A549 (cell line): ENCODE results near the gene POLR2I. TPM values are rescaled to one million over a fixed set of nuclear protein-coding genes. Genes with fewer than 3 reads are reported as not detected.
A peak's percentile ranks its signal among the peaks of the same experiment; 100 is the strongest.

ENCODE experiments used
- ATAC-seq, 2 experiments: fragments of 200-7000 bp in 1 of 2; fragments of >200 bp in 1 of 2; cut with Nextera tagmentation in 1 of 2; cut with Tn5 transposase in 1 of 2; 3 replicates each; pipeline versions ENCODE4 v1.8.0 to v1.9.1; 2018 to 2020; ENCODE audit warnings: mild to moderate bottlenecking in 1 of 2, moderate library complexity in 1 of 2
- CTCF ChIA-PET: fragments of 300-600 bp; sonication (Branson Sonifier 250); formaldehyde crosslinking; extraction: SDS; loops from one replicate; lab custom pipeline; 2021; ENCODE audit warnings: antibody characterized with exemption, inconsistent platforms; lab: Yijun Ruan, JAX
- POLR2A ChIA-PET: fragments of 350-600 bp; formaldehyde crosslinking; extraction: SDS; loops from one replicate; lab custom pipeline; 2021; ENCODE audit warnings: antibody characterized with exemption, inconsistent platforms; lab: Yijun Ruan, JAX
- DNase-seq, 2 experiments: peaks; one replicate each; pipeline versions ENCODE4 v3.0.0 to v3.0.0-alpha.2; 2011 to 2016; ENCODE audit warnings: low read depth in 1 of 2, low spot score in 1 of 2
- FAIRE-seq: peaks from 2 replicates; lab custom pipeline; 2011; peaks lifted over from hg19 to GRCh38; lab: Jason Lieb, UNC
- H3K27ac ChIP-seq, 2 experiments: fragments of >200 bp; sonication (Bioruptor Twin); formaldehyde crosslinking; 3 replicates each; pipeline ENCODE4 v1.5.1; 2016 to 2017
- H3K4me1 ChIP-seq: fragments of >200 bp; sonication (Bioruptor Twin); formaldehyde crosslinking; 3 replicates; pipeline ENCODE4 v1.6.1; 2016
- H3K4me2 ChIP-seq: fragments of >200 bp; sonication (Bioruptor Twin); formaldehyde crosslinking; 3 replicates; pipeline ENCODE4 v1.6.1; 2016
- H3K4me3 ChIP-seq: fragments of >200 bp; sonication (Bioruptor Twin); formaldehyde crosslinking; 3 replicates; pipeline ENCODE4 v1.5.1; 2016
- H3K9me3 ChIP-seq: fragments of >200 bp; sonication (Bioruptor Twin); formaldehyde crosslinking; 3 replicates; pipeline ENCODE4 v1.6.1; 2016
- BHLHE40 ChIP-seq: IDR thresholded peaks from 2 replicates; pipeline ENCODE4 v1.6.1; 2012; ENCODE audit warnings: low read depth, low read length, inconsistent platforms
- CBX2 ChIP-seq: fragments of 200-600 bp; sonication (generic); IDR thresholded peaks from 2 replicates; pipeline ENCODE4 v1.6.1; 2016; ENCODE audit warnings: low read depth, mild to moderate bottlenecking, borderline replicate concordance
- CEBPB ChIP-seq, 2 experiments: fragments of >200 bp in 1 of 2; sonication (Bioruptor Twin) in 1 of 2; formaldehyde crosslinking in 1 of 2; IDR thresholded peaks; 2 replicates each; pipeline ENCODE4 v1.6.1; 2012 to 2016
- CHD2 ChIP-seq: fragments of 150-350 bp; IDR thresholded peaks from 2 replicates; pipeline ENCODE4 v1.6.1; 2014; ENCODE audit warnings: low read length; ENCODE audit not compliant: partially characterized antibody
- CTCF ChIP-seq: fragments of >200 bp; sonication (Bioruptor Twin); formaldehyde crosslinking; IDR thresholded peaks from 3 replicates; pipeline ENCODE4 v1.5.1; 2016
- EHF ChIP-seq: fragments of 250-450 bp; sonication (Bioruptor Pico); IDR thresholded peaks from 2 replicates; pipeline ENCODE4 v1.5.0; 2020; ENCODE audit warnings: mild to moderate bottlenecking
- EP300 ChIP-seq, 2 experiments: fragments of >200 bp; sonication (Bioruptor Twin); formaldehyde crosslinking; IDR thresholded peaks; 2 replicates in 1 of 2; 3 replicates in 1 of 2; pipeline ENCODE4 v1.6.1; 2016 to 2017
- GATA3 ChIP-seq: IDR thresholded peaks from 2 replicates; pipeline ENCODE4 v1.6.1; 2012; ENCODE audit warnings: borderline replicate concordance
- HDAC2 ChIP-seq: fragments of 200-600 bp; sonication (generic); IDR thresholded peaks from 2 replicates; pipeline ENCODE4 v1.6.1; 2016
- HOXA7 ChIP-seq: fragments of 250-450 bp; sonication (Bioruptor Pico); IDR thresholded peaks from 2 replicates; pipeline ENCODE4 v1.5.0; 2020; ENCODE audit warnings: mild to moderate bottlenecking, moderate library complexity
- JUN ChIP-seq, 2 experiments: fragments of >200 bp; sonication (Bioruptor Twin); formaldehyde crosslinking; IDR thresholded peaks; 2 replicates in 1 of 2; 3 replicates in 1 of 2; pipeline ENCODE4 v1.6.1; 2016 to 2017
- KDM1A ChIP-seq: fragments of 200-600 bp; sonication (generic); IDR thresholded peaks from 2 replicates; pipeline ENCODE4 v1.6.1; 2016; ENCODE audit warnings: low read depth, mild to moderate bottlenecking
- KDM5A ChIP-seq: fragments of 200-600 bp; sonication (generic); IDR thresholded peaks from 2 replicates; pipeline ENCODE4 v1.6.1; 2016; ENCODE audit warnings: antibody characterized with exemption, mild to moderate bottlenecking
- MAX ChIP-seq: IDR thresholded peaks from 2 replicates; pipeline ENCODE4 v1.6.1; 2012
- NR3C1 ChIP-seq: fragments of >200 bp; sonication (Bioruptor Twin); formaldehyde crosslinking; IDR thresholded peaks from 3 replicates; pipeline ENCODE4 v1.6.1; 2017
- PHF8 ChIP-seq: fragments of 200-600 bp; sonication (generic); IDR thresholded peaks from 2 replicates; pipeline ENCODE4 v1.6.1; 2016; ENCODE audit warnings: low read depth, mild to moderate bottlenecking, antibody characterized with exemption, moderate library complexity, borderline replicate concordance
- POLR2A ChIP-seq: IDR thresholded peaks from 2 replicates; pipeline ENCODE4 v1.6.1; 2012; ENCODE audit warnings: mild to moderate bottlenecking, low read length
- POLR2AphosphoS2 ChIP-seq: conservative IDR thresholded peaks from 2 replicates; pipeline ENCODE4 v1.6.1; 2012; ENCODE audit warnings: low read length, improper control_type of control experiment, inconsistent platforms
- RARB ChIP-seq: fragments of 250-450 bp; sonication (Bioruptor Pico); IDR thresholded peaks from 2 replicates; pipeline ENCODE4 v1.8.0; 2021; ENCODE audit warnings: mild to moderate bottlenecking, moderate library complexity
- RCOR1 ChIP-seq: fragments of 150-350 bp; IDR thresholded peaks from 2 replicates; pipeline ENCODE4 v1.6.1; 2014; ENCODE audit warnings: antibody characterized with exemption, low read length, low read depth
- SMC3 ChIP-seq: fragments of >200 bp; sonication (Bioruptor Twin); formaldehyde crosslinking; IDR thresholded peaks from 3 replicates; pipeline ENCODE4 v1.6.1; 2018; ENCODE audit warnings: inconsistent platforms
- TFCP2L1 ChIP-seq: fragments of 250-450 bp; sonication (Bioruptor Pico); IDR thresholded peaks from 2 replicates; pipeline ENCODE4 v1.5.0; 2021; ENCODE audit warnings: mild to moderate bottlenecking
- TP53 ChIP-seq: fragments of 250-450 bp; sonication (Bioruptor Pico); IDR thresholded peaks from 2 replicates; pipeline ENCODE4 v1.5.0; 2021; ENCODE audit warnings: mild to moderate bottlenecking, moderate library complexity
- USF2 ChIP-seq: fragments of 450-650 bp; IDR thresholded peaks from 2 replicates; pipeline ENCODE4 v1.6.1; 2014; ENCODE audit warnings: antibody characterized with exemption
- ZC3H11A ChIP-seq: fragments of 450-650 bp; IDR thresholded peaks from 2 replicates; pipeline ENCODE4 v1.6.1; 2014; ENCODE audit warnings: antibody characterized with exemption, mild to moderate bottlenecking
- ZFP36 ChIP-seq: fragments of 450-650 bp; IDR thresholded peaks from 2 replicates; pipeline ENCODE4 v1.6.1; 2014; ENCODE audit warnings: borderline replicate concordance; ENCODE audit not compliant: partially characterized antibody
- ZNF302 ChIP-seq: fragments of 250-450 bp; sonication (Bioruptor Pico); IDR thresholded peaks from 2 replicates; pipeline ENCODE4 v1.9.0; 2021; ENCODE audit warnings: inconsistent platforms, mild to moderate bottlenecking, moderate library complexity
- WGBS: methylation state at CpG from one replicate; pipeline ENCODE4 v1.1.6; 2017; ENCODE audit errors: missing lambda C conversion rate; 5-methylcytosine and 5-hydroxymethylcytosine counted together
- polyA plus RNA-seq, 4 experiments: library from polyadenylated mRNA; depleted of rRNA in 3 of 4; stranded (reverse); fragments of >200 nt; fragmentation: RNase III in 1 of 4; extraction: RNeasy Plus Mini Kit Qiagen cat#74134 plus additional on column Dnase treatment in 1 of 4; gene quantifications; 2 replicates in 3 of 4; 3 replicates in 1 of 4; pipeline ENCODE4 v1.2.3, GENCODE V29; 2011 to 2017
- TF ChIP-seq, protein P1 (sequence below): IDR thresholded peaks from 2 replicates; pipeline ENCODE4 v1.6.1; 2012; ENCODE audit warnings: low read depth, borderline replicate concordance
- TF ChIP-seq, protein P2 (sequence below): fragments of 250-450 bp; sonication (Bioruptor Pico); IDR thresholded peaks from 2 replicates; pipeline ENCODE4 v1.5.0; 2021; ENCODE audit warnings: mild to moderate bottlenecking, moderate library complexity, borderline replicate concordance

Gene POLR2I
- polyA plus RNA-seq, 2 of the 4 experiments (the other 2 are of a cell fraction), result 123 to 277 TPM

DNA sequence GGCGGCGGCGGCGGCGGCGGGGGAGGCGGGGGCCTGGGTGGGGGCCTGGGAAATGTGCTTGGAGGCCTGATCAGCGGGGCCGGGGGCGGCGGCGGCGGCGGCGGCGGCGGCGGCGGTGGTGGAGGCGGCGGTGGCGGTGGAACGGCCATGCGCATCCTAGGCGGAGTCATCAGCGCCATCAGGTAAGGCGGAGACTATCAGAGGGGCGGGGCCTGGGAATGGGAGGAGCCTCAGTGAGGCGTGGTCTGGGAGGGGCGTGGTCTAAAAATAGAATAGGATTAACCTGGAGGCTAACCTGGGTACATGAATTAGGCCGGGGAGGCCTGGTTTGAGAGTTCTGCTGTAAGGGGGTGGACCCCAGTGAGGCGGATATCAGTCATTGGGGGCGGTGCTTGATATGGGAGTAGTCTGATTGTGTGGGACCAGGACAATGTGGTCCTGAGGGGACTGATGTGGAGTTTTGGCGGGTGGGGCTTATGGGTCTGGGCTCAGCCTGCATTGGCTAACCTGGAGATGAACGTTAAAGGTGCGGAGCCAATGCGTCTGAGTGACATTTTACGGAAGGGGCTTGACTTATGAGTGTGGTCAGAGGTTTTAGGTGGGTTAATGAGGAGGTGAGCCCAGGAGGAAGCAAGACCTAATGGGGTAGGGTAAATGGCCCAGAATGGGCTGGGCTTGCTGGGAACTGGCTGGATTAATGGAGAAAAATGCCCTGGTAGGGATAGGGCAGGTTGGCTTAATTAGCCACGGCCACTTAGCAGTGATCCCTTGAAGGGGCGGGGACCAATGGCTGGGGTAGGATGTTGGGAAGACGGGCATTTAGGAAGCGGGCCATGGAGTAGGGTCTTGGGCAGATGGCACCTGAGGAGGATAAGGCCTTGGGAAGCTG is 26.6 kb upstream of the POLR2I start:
- Histone ChIP-seq H3K27ac (peak overlapping the region; percentile 93 to 95), H3K4me2 (peak overlapping the region; percentile 69), H3K4me1 (peaks cover 31% of the 10 kb centered on the region), H3K9me3 (no peaks in the 10 kb centered on the region), H3K4me3 (peak overlapping the region; percentile 75)
- CTCF ChIA-PET, result interaction anchor here (1.2 to 7.1 kb wide), 6 partner anchors 13 to 38 kb away, joined by 3 to 75 read pairs (median 13); no protein-coding TSS in a partner anchor
- ATAC-seq (peak; percentile 55 to 58), FAIRE-seq (peak; percentile 77), DNase-seq (peak; percentile 96 to 99)
- 35% methylated on average over 20 of the region's 42 CpGs for WGBS
- TF ChIP-seq RARB (peak; percentile 70; the same call in 1 of the 2 replicates), MAX (peak; percentile 32; the same call in 1 of the 2 replicates), JUN (IDR thresholded peaks at IDR 0.05) (peak; percentile 42 to 93; a peak in 4 of 5 replicates), POLR2A (peak; percentile 58), TP53 (CRISPR knock-in tag) (0 out of 2 replicates have a peak, but pooled peaks have one; percentile 38), TFCP2L1 (CRISPR knock-in tag) (peak; percentile 32; the same call in 1 of the 2 replicates), GATA3 (peak; percentile 10; the same call in 1 of the 2 replicates), CTCF (no peak), CHD2 (no peak), HOXA7 (CRISPR knock-in tag) (0 out of 2 replicates have a peak, but pooled peaks have one; percentile 14), EP300 (IDR thresholded peaks at IDR 0.05) (0 out of 5 replicates have a peak, but pooled peaks of 1 of the 2 experiments have one; percentile 52)
- TF ChIP-seq, all 56 proteins: peak for 9
- POLR2A ChIA-PET, result interaction anchor here (0.6 to 2.0 kb wide), 3 partner anchors 12 to 132 kb away, joined by 3 to 57 read pairs (median 20); partner anchors contain the start of genes POLR2I and TBCB

DNA sequence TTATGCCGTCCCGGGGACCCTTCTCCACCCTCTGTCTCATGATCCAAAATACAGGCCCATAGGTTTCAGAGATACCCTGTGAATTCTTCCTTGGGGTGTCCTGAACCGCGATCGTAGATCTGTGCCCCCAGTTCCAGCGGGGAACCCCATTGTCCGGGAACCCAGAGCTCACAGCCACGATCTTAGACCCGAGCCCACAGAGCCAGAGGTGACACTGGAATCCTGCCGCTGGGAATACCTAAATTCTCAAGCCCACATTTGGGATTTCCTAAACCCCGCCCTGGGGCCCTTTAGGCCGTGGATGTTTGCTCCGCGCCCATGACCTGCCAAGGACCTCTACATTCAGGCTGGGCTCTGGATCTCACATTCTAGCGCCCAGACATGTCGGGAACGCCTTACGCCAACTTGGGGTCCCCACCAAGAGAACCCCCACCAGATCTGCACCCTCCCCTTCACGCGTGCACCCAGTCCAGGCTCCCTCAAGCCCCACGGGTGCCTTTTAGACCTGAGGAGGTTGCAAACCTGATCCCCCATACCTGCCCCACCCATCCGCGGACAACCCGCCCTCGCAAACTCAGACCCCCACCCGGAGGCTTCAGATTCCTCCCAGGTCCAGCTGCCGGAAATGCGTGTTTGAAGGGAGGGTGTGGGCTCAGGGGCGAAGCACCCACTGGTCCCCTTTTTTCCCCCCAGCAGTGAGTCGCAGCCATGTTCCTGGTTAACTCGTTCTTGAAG is 25.8 kb upstream of the POLR2I start:
- CTCF ChIA-PET, result interaction anchor here (0.8 to 6.7 kb wide), 7 partner anchors 10 to 39 kb away, joined by 3 to 75 read pairs (median 5); no protein-coding TSS in a partner anchor
- peak overlapping the region; percentile 75 for H3K4me3 ChIP-seq
- peak; percentile 36 to 54 for ATAC-seq
- H3K4me1 ChIP-seq, result peaks cover 37% of the 10 kb centered on the region
- H3K9me3 ChIP-seq, result no peaks in the 10 kb centered on the region
- POLR2A ChIA-PET, result interaction anchor here (0.6 to 2.0 kb wide), 9 partner anchors 9 to 131 kb away, joined by 3 to 57 read pairs (median 5); partner anchors contain the start of genes POLR2I, TBCB, THAP8 and ZNF146
- H3K27ac ChIP-seq, result peak overlapping the region; percentile 93 to 95
- DNase-seq, result peak; percentile 89 to 96
- peak overlapping the region; percentile 69 for H3K4me2 ChIP-seq
- no peak for FAIRE-seq
- WGBS, result 2% methylated on average over 25 of the region's 31 CpGs
- no peak for TF ChIP-seq SMC3
- no peak for TF ChIP-seq KDM1A
- TF ChIP-seq, protein P1, sequence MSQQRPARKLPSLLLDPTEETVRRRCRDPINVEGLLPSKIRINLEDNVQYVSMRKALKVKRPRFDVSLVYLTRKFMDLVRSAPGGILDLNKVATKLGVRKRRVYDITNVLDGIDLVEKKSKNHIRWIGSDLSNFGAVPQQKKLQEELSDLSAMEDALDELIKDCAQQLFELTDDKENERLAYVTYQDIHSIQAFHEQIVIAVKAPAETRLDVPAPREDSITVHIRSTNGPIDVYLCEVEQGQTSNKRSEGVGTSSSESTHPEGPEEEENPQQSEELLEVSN, result peak; percentile 61; the same call in 1 of the 2 replicates
- peak; percentile 43; the same call in 1 of the 2 replicates for TF ChIP-seq PHF8
- TF ChIP-seq CBX2, result no peak
- no peak for TF ChIP-seq KDM5A
- TF ChIP-seq CEBPB (IDR thresholded peaks at IDR 0.05), result no peak
- no peak; the same call in 1 of the 2 replicates for TF ChIP-seq ZNF302 (CRISPR knock-in tag)
- TF ChIP-seq RCOR1, result no peak
- no peak for TF ChIP-seq EHF (CRISPR knock-in tag)
- no peak for TF ChIP-seq BHLHE40
- TF ChIP-seq USF2, result no peak
- TF ChIP-seq, protein P2, sequence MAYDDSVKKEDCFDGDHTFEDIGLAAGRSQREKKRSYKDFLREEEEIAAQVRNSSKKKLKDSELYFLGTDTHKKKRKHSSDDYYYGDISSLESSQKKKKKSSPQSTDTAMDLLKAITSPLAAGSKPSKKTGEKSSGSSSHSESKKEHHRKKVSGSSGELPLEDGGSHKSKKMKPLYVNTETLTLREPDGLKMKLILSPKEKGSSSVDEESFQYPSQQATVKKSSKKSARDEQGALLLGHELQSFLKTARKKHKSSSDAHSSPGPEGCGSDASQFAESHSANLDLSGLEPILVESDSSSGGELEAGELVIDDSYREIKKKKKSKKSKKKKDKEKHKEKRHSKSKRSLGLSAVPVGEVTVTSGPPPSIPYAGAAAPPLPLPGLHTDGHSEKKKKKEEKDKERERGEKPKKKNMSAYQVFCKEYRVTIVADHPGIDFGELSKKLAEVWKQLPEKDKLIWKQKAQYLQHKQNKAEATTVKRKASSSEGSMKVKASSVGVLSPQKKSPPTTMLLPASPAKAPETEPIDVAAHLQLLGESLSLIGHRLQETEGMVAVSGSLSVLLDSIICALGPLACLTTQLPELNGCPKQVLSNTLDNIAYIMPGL (CRISPR knock-in tag), result no peak
- peak; percentile 33; the same call in 1 of the 2 replicates for TF ChIP-seq RARB
- TF ChIP-seq MAX, result peak; percentile 28; the same call in 1 of the 2 replicates
- TF ChIP-seq POLR2AphosphoS2, result no peak
- no peak for TF ChIP-seq ZFP36
- no peak for TF ChIP-seq NR3C1
- TF ChIP-seq JUN (IDR thresholded peaks at IDR 0.05), result no peak; a peak in 1 of 5 replicates
- TF ChIP-seq HDAC2, result no peak
- TF ChIP-seq HOXA7 (CRISPR knock-in tag), result 0 out of 2 replicates have a peak, but pooled peaks have one; percentile 61
- TF ChIP-seq ZC3H11A, result no peak
